Activated T-cell treated with anti-CD3 and anti-CD28 coated beads, Interleukin-2, amount 50 U/mL, for 4 hours (primary cell): ENCODE results near the gene GJB2. TPM values are rescaled to one million over a fixed set of nuclear protein-coding genes. Genes with fewer than 3 reads are reported as not detected.

Experiments used
- ATAC-seq, 2 donors: fragments of 200-7000 bp; cut with Tn5 transposase; one replicate each; pipeline ENCODE4 v1.10.0; 2021
- DNase-seq: peaks from one replicate; pipeline ENCODE4 v3.0.0-alpha.2; 2020
- H3K27me3 Mint-ChIP-seq: one replicate; pipeline ENCODE4 v1.8.0; 2021; ENCODE audit warnings: low read depth, mixed read lengths
- H3K36me3 Mint-ChIP-seq: one replicate; pipeline ENCODE4 v1.8.0; 2022; ENCODE audit warnings: mixed read lengths; ENCODE audit not compliant: insufficient read depth
- H3K4me1 Mint-ChIP-seq: one replicate; pipeline ENCODE4 v1.8.0; 2021; ENCODE audit warnings: low read depth, mixed read lengths
- H3K4me3 Mint-ChIP-seq: one replicate; pipeline ENCODE4 v1.8.0; 2021; ENCODE audit warnings: mild to moderate bottlenecking, moderate library complexity, mixed read lengths
- H3K9me3 Mint-ChIP-seq: one replicate; pipeline ENCODE4 v1.8.0; 2021; ENCODE audit warnings: mixed read lengths
- total RNA-seq, 3 donors: library from RNA; stranded (reverse); gene quantifications; one replicate each; pipeline ENCODE4 v1.2.1, GENCODE V29; 2021

Gene GJB2
- total RNA-seq, 3 donors from 2014 or later: 2.4 to 4.8 (median 4.4) TPM

- ATAC-seq: no peak
Observed at GRCh38 chr13:20206065-20206697, 13.4 kb upstream of the GJB2 start.

GRCh38 chr13:20198781-20199180 is 6.0 kb upstream of the GJB2 start:
- no peaks in the 10 kb centered on the region for H3K36me3 Mint-ChIP-seq
- no peak overlapping the region for H3K4me3 Mint-ChIP-seq
- peaks cover 37% of the 10 kb centered on the region for H3K27me3 Mint-ChIP-seq
- peaks cover 16% of the 10 kb centered on the region for H3K4me1 Mint-ChIP-seq
- ATAC-seq (no peak), DNase-seq (no peak)
- H3K9me3 Mint-ChIP-seq: peaks cover 4% of the 10 kb centered on the region

More at GRCh38 chr13:20206065-20206697, 13.4 kb upstream of the GJB2 start:
- peaks cover 4% of the 10 kb centered on the region for H3K9me3 Mint-ChIP-seq
- no peak overlapping the region for H3K4me3 Mint-ChIP-seq
- H3K36me3 Mint-ChIP-seq: no peaks in the 10 kb centered on the region
- H3K4me1 Mint-ChIP-seq: no peaks in the 10 kb centered on the region
- peaks cover 19% of the 10 kb centered on the region for H3K27me3 Mint-ChIP-seq
- no peak for DNase-seq

GRCh38 chr13:20197361-20197834 is 4.7 kb upstream of the GJB2 start:
- H3K27me3 Mint-ChIP-seq: peaks cover 43% of the 10 kb centered on the region
- H3K9me3 Mint-ChIP-seq: peaks cover 4% of the 10 kb centered on the region
- H3K4me3 Mint-ChIP-seq: no peak overlapping the region
- DNase-seq: no peak
- no peak for ATAC-seq
- no peaks in the 10 kb centered on the region for H3K36me3 Mint-ChIP-seq
- peaks cover 22% of the 10 kb centered on the region for H3K4me1 Mint-ChIP-seq

- Mint-ChIP-seq H3K4me1 (peaks cover 22% of the 10 kb centered on the region), H3K9me3 (no peaks in the 10 kb centered on the region), H3K36me3 (no peaks in the 10 kb centered on the region), H3K4me3 (no peak overlapping the region), H3K27me3 (peaks cover 54% of the 10 kb centered on the region)
- DNase-seq (no peak), ATAC-seq (no peak)
Observed at GRCh38 chr13:20195801-20196200, 3.1 kb upstream of the GJB2 start.

- Mint-ChIP-seq H3K27me3 (peaks cover 60% of the 10 kb centered on the region), H3K9me3 (no peaks in the 10 kb centered on the region), H3K4me1 (peaks cover 22% of the 10 kb centered on the region), H3K4me3 (peak overlapping the region; percentile 64), H3K36me3 (no peaks in the 10 kb centered on the region)
- no peak for DNase-seq
- peak; percentile 35 to 42 for ATAC-seq
Observed at GRCh38 chr13:20193907-20194631, 1.3 kb upstream of the GJB2 start.

- H3K4me1 Mint-ChIP-seq: peaks cover 22% of the 10 kb centered on the region
- no peaks in the 10 kb centered on the region for H3K9me3 Mint-ChIP-seq
- ATAC-seq (peak; percentile 20 to 26), DNase-seq (no peak)
- H3K27me3 Mint-ChIP-seq: peaks cover 57% of the 10 kb centered on the region
- no peaks in the 10 kb centered on the region for H3K36me3 Mint-ChIP-seq
- peak overlapping the region; percentile 64 for H3K4me3 Mint-ChIP-seq
Observed at GRCh38 chr13:20193162-20193906, 596 bp upstream of the GJB2 start.

GRCh38 chr13:20192158-20192835 is 441 bp downstream of the GJB2 start:
- H3K36me3 Mint-ChIP-seq: no peaks in the 10 kb centered on the region
- H3K4me1 Mint-ChIP-seq: peaks cover 21% of the 10 kb centered on the region
- peak overlapping the region; percentile 59 for H3K4me3 Mint-ChIP-seq
- H3K27me3 Mint-ChIP-seq: peaks cover 57% of the 10 kb centered on the region
- no peak for DNase-seq
- peak; percentile 9 to 15 for ATAC-seq
- no peaks in the 10 kb centered on the region for H3K9me3 Mint-ChIP-seq

GRCh38 chr13:20191311-20192157 is 1.2 kb downstream of the GJB2 start:
- peaks cover 18% of the 10 kb centered on the region for H3K4me1 Mint-ChIP-seq
- no peaks in the 10 kb centered on the region for H3K9me3 Mint-ChIP-seq
- peaks cover 53% of the 10 kb centered on the region for H3K27me3 Mint-ChIP-seq
- no peak for DNase-seq
- H3K4me3 Mint-ChIP-seq: peak overlapping the region; percentile 59
- H3K36me3 Mint-ChIP-seq: no peaks in the 10 kb centered on the region
- no peak for ATAC-seq

- no peak for DNase-seq
- H3K27me3 Mint-ChIP-seq: peaks cover 46% of the 10 kb centered on the region
- H3K9me3 Mint-ChIP-seq: no peaks in the 10 kb centered on the region
- peaks cover 18% of the 10 kb centered on the region for H3K4me1 Mint-ChIP-seq
- H3K4me3 Mint-ChIP-seq: peak overlapping the region; percentile 5
- H3K36me3 Mint-ChIP-seq: no peaks in the 10 kb centered on the region
- no peak for ATAC-seq
Observed at GRCh38 chr13:20190481-20191310, 2.0 kb downstream of the GJB2 start.

- Mint-ChIP-seq H3K4me1 (peaks cover 18% of the 10 kb centered on the region), H3K36me3 (no peaks in the 10 kb centered on the region), H3K27me3 (peaks cover 40% of the 10 kb centered on the region), H3K9me3 (no peaks in the 10 kb centered on the region), H3K4me3 (no peak overlapping the region)
- ATAC-seq: no peak
- no peak for DNase-seq
Observed at GRCh38 chr13:20190076-20190475, 2.7 kb downstream of the GJB2 start.

- no peaks in the 10 kb centered on the region for H3K36me3 Mint-ChIP-seq
- peaks cover 29% of the 10 kb centered on the region for H3K27me3 Mint-ChIP-seq
- DNase-seq: no peak
- no peaks in the 10 kb centered on the region for H3K9me3 Mint-ChIP-seq
- H3K4me1 Mint-ChIP-seq: peaks cover 7% of the 10 kb centered on the region
- no peak overlapping the region for H3K4me3 Mint-ChIP-seq
- ATAC-seq: no peak
Observed at GRCh38 chr13:20188667-20189553, 3.8 kb downstream of the GJB2 start.

- peaks cover 2% of the 10 kb centered on the region for H3K4me1 Mint-ChIP-seq
- peaks cover 21% of the 10 kb centered on the region for H3K27me3 Mint-ChIP-seq
- no peak for DNase-seq
- H3K4me3 Mint-ChIP-seq: no peak overlapping the region
- no peaks in the 10 kb centered on the region for H3K9me3 Mint-ChIP-seq
- no peaks in the 10 kb centered on the region for H3K36me3 Mint-ChIP-seq
- no peak for ATAC-seq
Observed at GRCh38 chr13:20186771-20187170, 6.0 kb downstream of the GJB2 start.
